Common myeloid progenitor, CD34-positive (primary cell): ENCODE measurements around the gene TRAPPC3.

Experiments
- CTCF ChIA-PET: fragments of 350-600 bp; sonication (Branson Sonifier 250); formaldehyde crosslinking; loops from one replicate; lab custom pipeline; 2021; ENCODE audit warnings: antibody characterized with exemption; lab: Charles Lee
- POLR2A ChIA-PET: fragments of 350-600 bp; sonication (Branson Sonifier 250); formaldehyde crosslinking; loops from one replicate; lab custom pipeline; 2021; ENCODE audit warnings: antibody characterized with exemption; lab: Charles Lee
- DNase-seq, 3 donors: peaks; one replicate each; pipeline versions ENCODE4 v3.0.0 to v3.0.0-alpha.2; 2013
- H3K27ac ChIP-seq, 2 experiments: 1 replicate in 1 of 2; 2 replicates in 1 of 2; pipeline ENCODE4 v1.7.0; 2013; ENCODE audit warnings: inconsistent platforms in 2 of 2, low read length in 2 of 2, mild to moderate bottlenecking in 2 of 2, low read depth in 1 of 2, moderate library complexity in 1 of 2; ENCODE audit not compliant: severe bottlenecking in 2 of 2, insufficient read depth in 1 of 2, poor library complexity in 1 of 2
- H3K27me3 ChIP-seq, 5 experiments: replicated peaks in 2 of 5; 1 replicate in 3 of 5; 2 replicates in 2 of 5; pipeline versions ENCODE4 v1.6.1 to v1.7.0; 2013; ENCODE audit warnings: low read length in 4 of 5, mild to moderate bottlenecking in 2 of 5, moderate library complexity in 2 of 5, inconsistent platforms in 1 of 5; ENCODE audit not compliant: insufficient read depth in 5 of 5, control insufficient read depth in 4 of 5
- H3K36me3 ChIP-seq, 4 experiments: 1 replicate in 2 of 4; 2 replicates in 2 of 4; pipeline versions ENCODE4 v1.6.1 to v1.7.0; 2013; ENCODE audit warnings: low read length in 3 of 4, control low read depth in 1 of 4, mild to moderate bottlenecking in 1 of 4; ENCODE audit not compliant: control insufficient read depth in 4 of 4, insufficient read depth in 4 of 4
- H3K4me1 ChIP-seq, 4 experiments: 1 replicate in 3 of 4; 2 replicates in 1 of 4; pipeline versions ENCODE4 v1.6.1 to v1.7.1; 2013; ENCODE audit warnings: low read length in 3 of 4, mild to moderate bottlenecking in 3 of 4, control low read depth in 1 of 4, inconsistent platforms in 1 of 4, moderate library complexity in 1 of 4; ENCODE audit not compliant: control insufficient read depth in 4 of 4, insufficient read depth in 4 of 4; ENCODE audit errors: control extremely low read depth in 1 of 4
- H3K4me3 ChIP-seq, 7 experiments: 1 replicate in 4 of 7; 2 replicates in 3 of 7; pipeline versions ENCODE4 v1.5.1 to v1.7.0; 2013; ENCODE audit warnings: mild to moderate bottlenecking in 7 of 7, low read length in 6 of 7, moderate library complexity in 6 of 7, inconsistent platforms in 2 of 7, low read depth in 2 of 7, control low read depth in 1 of 7; ENCODE audit not compliant: insufficient read depth in 4 of 7, control insufficient read depth in 1 of 7; ENCODE audit errors: extremely low read depth in 1 of 7
- H3K9me3 ChIP-seq, 5 experiments: 1 replicate in 4 of 5; 2 replicates in 1 of 5; pipeline versions ENCODE4 v1.6.1 to v1.7.1; 2013; ENCODE audit warnings: low read length in 4 of 5, mild to moderate bottlenecking in 2 of 5, inconsistent platforms in 1 of 5, low read depth in 1 of 5, moderate library complexity in 1 of 5; ENCODE audit not compliant: control insufficient read depth in 4 of 5, insufficient read depth in 2 of 5; ENCODE audit errors: control extremely low read depth in 1 of 5
- WGBS: methylation state at CpG from one replicate; pipeline ENCODE4 v1.1.5; 2013; ENCODE audit not compliant: insufficient coverage; 5-methylcytosine and 5-hydroxymethylcytosine counted together

Gene TRAPPC3

DNA sequence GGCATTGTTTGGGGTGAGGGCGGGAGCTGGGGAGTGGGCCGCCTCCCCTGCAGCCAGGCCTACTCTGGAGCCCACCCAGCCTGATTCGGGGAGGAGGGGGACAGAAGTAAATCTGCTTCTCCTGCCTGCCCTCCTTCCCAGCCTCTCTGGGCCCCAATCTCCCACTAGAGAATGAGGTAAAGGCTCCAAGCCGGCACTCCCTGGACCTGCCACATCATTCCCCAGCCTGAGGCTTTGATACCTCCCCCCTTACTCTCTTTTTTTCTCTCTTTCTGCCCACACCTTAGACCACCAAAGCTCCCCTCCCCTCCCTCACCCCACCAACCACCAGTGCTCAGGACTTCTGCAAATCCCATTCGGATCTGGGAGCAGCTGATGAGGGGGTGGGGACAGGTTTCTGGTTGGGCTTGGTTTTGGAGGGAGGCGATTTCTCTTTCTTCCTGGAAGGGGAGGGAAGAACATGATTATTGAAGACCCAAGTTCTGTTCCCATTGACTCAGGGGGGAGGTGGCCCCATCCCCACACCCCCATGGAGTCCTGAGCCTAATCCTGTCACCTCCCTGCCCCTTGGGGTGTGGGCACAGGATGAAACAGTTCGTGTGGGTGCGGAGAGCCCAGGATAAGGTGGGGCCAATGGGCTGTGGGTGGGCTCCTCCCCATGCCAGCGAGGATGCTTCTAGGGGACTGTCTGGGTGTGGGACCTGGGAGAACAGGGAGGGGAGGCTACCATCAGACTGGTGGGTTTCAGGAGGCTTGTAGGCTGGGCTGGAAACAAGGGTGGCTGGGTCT, 8.0 kb upstream of the TRAPPC3 start:
- no peaks in the 10 kb centered on the region for H3K9me3 ChIP-seq
- no peaks in the 10 kb centered on the region for H3K27me3 ChIP-seq
- H3K27ac ChIP-seq = peak overlapping the region; percentile 90 to 95
- H3K4me1 ChIP-seq = peaks cover 21 to 79% (median 72%) of the 10 kb centered on the region in 4 experiments
- ChIA-PET POLR2A (interaction anchor here (0.5 to 1.8 kb wide), 3 partner anchors 13 to 123 kb away, joined by 3 to 6 read pairs (median 3); no protein-coding TSS in a partner anchor), CTCF (interaction anchor here (0.8 to 9.5 kb wide), 3 partner anchors 23 to 126 kb away, joined by 3 to 134 read pairs (median 3); no protein-coding TSS in a partner anchor)
- 3% methylated on average over 5 of the region's 9 CpGs for WGBS
- peak overlapping the region; percentile 71 to 98 (median 88) for H3K4me3 ChIP-seq
- peaks cover 0 to 17% (median 0%) of the 10 kb centered on the region in 4 experiments for H3K36me3 ChIP-seq
- peak in 1 of 3 donors; percentile 25 for DNase-seq

DNA sequence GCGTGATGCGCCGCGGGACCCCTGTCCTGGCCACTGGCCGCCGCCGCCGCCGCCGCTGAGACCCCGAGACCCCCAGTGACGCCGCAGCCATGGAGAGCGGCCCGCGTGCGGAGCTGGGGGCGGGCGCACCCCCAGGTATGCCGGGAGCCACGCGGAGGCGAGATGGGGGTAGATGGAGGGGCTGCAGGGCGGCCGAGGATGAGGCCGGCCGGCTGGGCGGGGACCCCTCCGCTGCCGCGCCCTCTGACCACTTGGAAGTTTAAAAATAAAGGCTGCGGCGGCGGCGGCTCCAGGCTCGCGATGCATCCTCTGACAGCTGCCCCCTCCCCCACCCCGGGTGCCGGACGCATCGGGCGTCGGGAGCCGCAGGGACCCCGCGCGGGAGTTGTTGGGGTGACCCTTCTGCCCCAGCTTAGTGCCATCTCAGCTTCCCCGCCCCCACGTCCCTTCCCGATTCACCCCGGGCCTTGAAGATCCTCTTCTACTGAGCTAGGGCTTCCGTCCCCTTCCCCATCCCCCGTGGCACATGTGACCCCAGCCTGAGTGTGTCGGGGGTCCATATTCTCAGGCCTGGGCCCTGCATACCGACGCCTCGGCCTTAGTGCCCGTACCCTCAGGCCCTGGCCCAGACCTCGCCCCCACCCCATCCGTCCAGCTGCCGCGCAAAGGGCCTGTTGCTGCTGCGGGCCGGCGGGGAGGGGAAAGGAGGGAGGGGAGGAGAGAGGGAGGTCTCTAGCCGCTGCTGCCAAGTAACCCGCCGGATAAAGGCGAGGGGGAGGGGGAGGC, 7.2 kb upstream of the TRAPPC3 start:
- Histone ChIP-seq H3K4me3 (peak overlapping the region; percentile 71 to 98 (median 88)), H3K36me3 (peaks cover 0 to 17% (median 0%) of the 10 kb centered on the region in 4 experiments), H3K4me1 (peaks cover 20 to 79% (median 72%) of the 10 kb centered on the region in 4 experiments), H3K27ac (peak overlapping the region; percentile 90 to 95), H3K9me3 (no peaks in the 10 kb centered on the region), H3K27me3 (no peaks in the 10 kb centered on the region)
- ChIA-PET POLR2A (interaction anchor here (0.7 to 1.8 kb wide), 5 partner anchors 14 to 230 kb away, joined by 3 to 6 read pairs (median 4); no protein-coding TSS in a partner anchor), CTCF (interaction anchor here (0.8 to 9.5 kb wide), 3 partner anchors 22 to 127 kb away, joined by 3 to 134 read pairs (median 3); no protein-coding TSS in a partner anchor)
- under 1% methylated on average over 58 of the region's 69 CpGs for WGBS
- DNase-seq = peak in 2 of 3 donors; percentile 60 to 72

DNA sequence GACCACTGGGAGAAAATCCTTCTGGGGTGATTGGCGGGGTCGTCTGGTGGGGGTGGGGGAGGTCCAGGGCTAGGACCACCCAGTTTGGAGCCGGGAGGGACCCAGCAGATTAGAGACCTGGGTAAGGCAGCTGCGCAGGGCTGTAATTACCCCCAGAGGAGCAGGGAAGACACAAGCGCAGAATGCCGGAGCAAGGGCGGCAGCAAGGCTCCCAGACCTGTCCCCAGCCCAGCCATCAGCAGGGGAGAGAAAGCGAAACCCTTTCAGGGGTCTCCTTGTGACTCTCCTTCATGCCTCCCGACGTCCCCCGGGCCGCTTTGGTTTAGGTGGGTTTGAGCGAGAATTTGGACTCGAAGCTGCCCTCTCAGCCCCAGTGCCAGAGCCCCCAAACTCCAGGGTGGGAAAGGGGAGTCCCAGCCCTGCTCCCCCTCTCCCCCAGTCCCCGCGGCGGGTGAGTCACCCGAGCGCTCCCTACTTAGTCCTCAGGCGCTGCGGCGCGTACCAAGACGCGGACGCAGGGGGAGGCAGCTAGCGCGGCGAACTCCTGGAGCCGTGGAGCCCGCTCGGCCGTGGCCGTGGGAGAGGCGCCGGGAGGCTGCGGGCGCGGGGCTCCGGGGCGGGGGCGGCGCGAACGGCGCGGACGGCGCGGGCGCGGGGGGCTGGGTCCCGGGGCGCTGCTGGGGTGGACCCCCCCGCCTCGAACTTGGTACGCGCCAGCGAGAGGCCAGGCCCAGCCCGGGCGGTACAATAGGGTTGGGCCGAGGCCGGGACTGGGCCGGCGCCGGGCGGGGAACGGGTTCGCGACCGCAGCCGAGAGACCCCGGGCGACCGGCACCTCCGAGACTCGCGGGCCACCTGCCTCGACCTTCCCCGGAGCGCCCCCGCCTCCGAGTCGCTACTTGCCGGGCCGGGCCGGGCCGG, 6.4 kb upstream of the TRAPPC3 start, which contains the start of gene MAP7D1:
Gene MAP7D1 (plus strand): TSS at position 753 of the 921 bp plus-strand sequence. CDS start 258 bp downstream, outside the sequence.
- POLR2A ChIA-PET = interaction anchor here (0.7 to 1.8 kb wide), 4 partner anchors 15 to 231 kb away, joined by 3 to 6 read pairs (median 5); no protein-coding TSS in a partner anchor
- Histone ChIP-seq H3K4me3 (peak within 1 kb of the TSS; percentile 71 to 98 (median 88)), H3K9me3 (no peaks in the 10 kb centered on the region), H3K36me3 (peaks cover 0 to 17% (median 0%) of the 10 kb centered on the region in 4 experiments), H3K27ac (peak within 1 kb of the TSS; percentile 90 to 95), H3K4me1 (peaks cover 18 to 79% (median 72%) of the 10 kb centered on the region in 4 experiments), H3K27me3 (no peaks in the 10 kb centered on the region)
- under 1% methylated on average over 79 of the region's 88 CpGs for WGBS
- DNase-seq = peak; percentile 86 to 91 (median 91)
- CTCF ChIA-PET = interaction anchor here (0.8 to 9.5 kb wide), 4 partner anchors 21 to 128 kb away, joined by 3 to 134 read pairs (median 8); partner anchors contain the start of gene THRAP3

DNA sequence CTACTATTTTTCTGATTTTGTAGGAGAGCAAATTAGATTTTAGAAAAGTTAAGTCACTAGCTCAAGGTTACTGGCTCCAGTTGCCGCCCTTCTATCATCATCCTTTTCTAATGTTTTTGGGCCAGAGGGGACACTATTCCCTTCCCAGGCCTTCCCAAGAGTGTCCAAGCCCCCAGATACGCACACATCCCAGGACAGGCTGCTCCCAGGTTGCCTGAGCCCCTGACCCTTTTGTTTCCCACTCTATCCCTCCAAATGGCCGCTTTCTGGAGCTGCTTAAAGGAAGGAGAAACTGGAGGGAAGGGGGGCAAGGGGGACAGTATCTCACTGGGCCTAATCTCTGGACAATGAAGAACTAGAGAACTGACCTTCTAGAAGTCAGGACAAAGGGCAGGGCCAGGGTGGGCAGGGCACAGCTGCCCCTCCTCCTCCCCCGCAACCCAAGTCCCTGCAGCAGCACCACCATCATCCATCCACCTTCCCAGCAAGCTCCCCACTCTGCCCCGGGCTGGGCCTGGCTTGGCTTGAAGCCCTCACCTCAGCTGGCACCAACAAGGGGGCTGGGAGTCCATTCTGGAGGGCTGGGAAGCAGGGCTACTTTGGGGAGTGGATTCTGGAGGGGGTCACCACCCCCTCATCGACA, 5.6 kb upstream of the TRAPPC3 start:
- no peaks in the 10 kb centered on the region for H3K9me3 ChIP-seq
- POLR2A ChIA-PET = interaction anchor here (1.2 to 1.6 kb wide), 2 partner anchors 28 to 232 kb away, joined by 4 to 6 read pairs; no protein-coding TSS in a partner anchor
- peaks cover 13 to 79% (median 72%) of the 10 kb centered on the region in 4 experiments for H3K4me1 ChIP-seq
- peak overlapping the region; percentile 90 to 95 for H3K27ac ChIP-seq
- 67% methylated on average over 3 of the region's 6 CpGs for WGBS
- no peak for DNase-seq
- H3K4me3 ChIP-seq = peak overlapping the region in 6 of 7 experiments; percentile 71 to 98 (median 88)
- no peaks in the 10 kb centered on the region for H3K27me3 ChIP-seq
- CTCF ChIA-PET = interaction anchor here (1.1 to 9.5 kb wide), 5 partner anchors 7 to 128 kb away, joined by 3 to 134 read pairs (median 13); partner anchors contain the start of gene THRAP3
- peaks cover 0 to 12% (median 0%) of the 10 kb centered on the region in 4 experiments for H3K36me3 ChIP-seq

GRCh38 chr1:36154335-36154734, 5.0 kb upstream of the TRAPPC3 start:
- Histone ChIP-seq H3K27ac (peak overlapping the region in 1 of 2 experiments; percentile 95), H3K36me3 (peaks cover 0 to 7% (median 0%) of the 10 kb centered on the region in 4 experiments), H3K4me1 (peaks cover 12 to 77% (median 70%) of the 10 kb centered on the region in 4 experiments), H3K4me3 (no peak overlapping the region), H3K9me3 (no peaks in the 10 kb centered on the region), H3K27me3 (no peaks in the 10 kb centered on the region)
- 100% methylated on average over 4 of the region's 6 CpGs for WGBS
- CTCF ChIA-PET = interaction anchor here (1.1 to 9.5 kb wide), 6 partner anchors 7 to 131 kb away, joined by 3 to 134 read pairs (median 9); partner anchors contain the start of gene THRAP3
- POLR2A ChIA-PET = interaction anchor here (0.5 kb wide), 1 partner anchor 20 kb away, joined by 3 read pairs; no protein-coding TSS in a partner anchor
- no peak for DNase-seq
